SH-SY5Y (cell line): ENCODE measurements around the gene LTB.

Experiments
- GATA2 ChIP-seq: IDR thresholded peaks from 2 replicates; pipeline ENCODE4 v1.6.1; 2011; ENCODE audit warnings: mild to moderate bottlenecking, low read depth, low read length
- GATA3 ChIP-seq: IDR thresholded peaks from 2 replicates; pipeline ENCODE4 v1.6.1; 2011; ENCODE audit warnings: low read depth, mild to moderate bottlenecking, low read length, moderate library complexity

- TF ChIP-seq GATA2 (no peak), GATA3 (no peak)
Observed at GRCh38 chr6:31532644-31533454, 49.4 kb downstream of the LTB start.
